HG03103 (cell line): Measurements from ENCODE around the gene FAM13C.
"Not testable (repeated sequence)": the region's sequence is repeated elsewhere in the genome, so short reads cannot be mapped to it uniquely, and the experiment has no call there.

Experiments
- ATAC-seq: cut with Tn5 transposase; IDR thresholded peaks from one replicate; pipeline ENCODE4 v1.9.1; 2021; ENCODE audit warnings: low read depth; ENCODE audit not compliant: unreplicated experiment

FAM13C gene

DNA sequence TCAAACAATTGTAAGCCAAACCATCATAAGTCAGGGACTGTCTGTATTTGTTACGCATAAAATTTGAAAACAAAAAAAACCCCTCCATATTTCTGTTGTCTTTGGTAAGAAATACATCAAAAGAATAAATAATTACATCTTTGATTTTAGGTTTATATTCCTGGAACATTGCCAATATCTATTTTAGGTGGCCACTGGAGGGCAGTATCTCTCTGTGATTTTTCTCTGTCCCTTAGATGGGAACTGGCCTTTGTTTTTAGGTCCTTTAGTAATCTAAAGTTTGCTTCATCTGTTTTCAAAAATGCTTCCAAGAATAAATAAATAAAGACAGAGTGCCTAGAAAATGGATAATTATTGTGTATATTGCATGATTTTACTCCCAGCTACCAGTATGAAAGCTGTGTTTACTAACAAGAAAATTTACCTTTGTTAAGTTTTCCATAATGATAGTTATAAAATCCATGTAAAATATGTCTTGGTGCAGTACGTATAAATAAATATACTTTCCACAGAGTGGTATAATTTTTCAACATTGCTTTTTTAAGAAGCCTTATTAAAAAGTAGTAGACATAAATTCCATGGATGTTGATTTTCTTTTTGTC, 121.7 kb downstream of the FAM13C start:
- no peak for ATAC-seq

DNA sequence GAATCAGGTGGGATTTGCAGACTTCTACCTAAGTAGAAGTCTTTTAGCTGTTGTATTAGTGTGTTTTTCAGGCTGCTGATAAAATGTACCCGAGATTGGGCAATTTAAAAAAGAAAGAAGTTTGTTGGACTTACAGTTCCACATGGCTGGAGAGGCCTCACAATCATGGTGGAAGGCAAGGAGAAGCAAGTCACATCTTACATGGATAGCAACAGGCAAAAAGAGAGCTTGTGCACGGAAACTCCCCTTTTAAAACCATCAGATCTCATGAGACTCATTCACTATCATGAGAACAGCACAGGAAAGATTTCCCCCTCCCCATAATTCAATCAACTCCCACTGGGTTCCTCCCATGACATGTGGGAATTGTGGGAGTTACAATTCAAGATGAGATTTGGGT, 123.2 kb downstream of the FAM13C start:
- not testable (repeated sequence) for ATAC-seq

DNA sequence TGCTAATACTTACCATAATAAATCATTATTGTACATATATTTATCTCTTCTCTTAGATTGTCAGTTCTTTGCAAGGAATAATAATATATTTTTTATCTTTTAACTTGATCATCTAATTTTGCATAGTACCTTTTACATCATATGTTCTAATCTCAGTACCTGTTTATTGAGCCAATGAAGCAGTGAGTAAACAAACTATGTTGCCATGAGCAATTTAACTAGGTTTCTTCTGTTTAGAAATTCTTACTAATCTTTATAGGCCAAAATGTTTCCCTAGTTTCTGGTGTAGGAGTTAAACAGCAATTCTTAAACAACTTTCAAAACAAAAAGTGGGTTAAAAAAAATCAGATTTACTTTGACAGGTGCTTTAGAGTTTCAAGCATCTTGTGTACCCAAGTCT, 124.6 kb downstream of the FAM13C start:
- no peak for ATAC-seq

DNA sequence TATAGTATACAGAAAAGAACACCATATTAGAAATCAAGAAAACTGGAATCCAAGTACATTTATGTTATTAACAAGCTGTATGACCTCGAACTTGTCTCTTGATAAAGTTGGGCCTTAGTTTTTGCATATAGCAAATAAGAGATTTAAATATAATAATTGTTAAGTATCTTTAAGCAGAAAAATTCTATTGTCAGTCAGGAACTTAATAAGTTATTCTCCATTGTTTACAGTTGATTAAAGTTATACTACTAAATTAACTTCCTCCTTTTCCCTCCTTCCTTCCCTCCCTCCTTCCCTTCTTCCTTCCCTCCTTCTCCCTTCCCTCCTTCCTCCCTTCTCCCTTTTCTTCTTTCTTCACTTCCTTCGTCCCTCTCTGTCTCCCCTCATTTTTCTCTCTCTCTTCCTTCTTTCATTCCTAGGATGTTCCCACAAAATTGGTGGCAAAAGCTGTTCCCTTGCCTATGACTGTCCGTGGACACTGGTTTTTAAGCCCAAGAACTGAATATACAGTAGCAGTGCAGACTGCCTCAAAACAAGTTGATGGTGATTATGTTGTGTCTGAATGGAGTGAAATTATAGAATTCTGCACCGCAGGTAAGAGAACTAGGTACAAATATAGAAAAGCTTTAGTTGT, 126.2 kb downstream of the FAM13C start:
- no peak for ATAC-seq

DNA sequence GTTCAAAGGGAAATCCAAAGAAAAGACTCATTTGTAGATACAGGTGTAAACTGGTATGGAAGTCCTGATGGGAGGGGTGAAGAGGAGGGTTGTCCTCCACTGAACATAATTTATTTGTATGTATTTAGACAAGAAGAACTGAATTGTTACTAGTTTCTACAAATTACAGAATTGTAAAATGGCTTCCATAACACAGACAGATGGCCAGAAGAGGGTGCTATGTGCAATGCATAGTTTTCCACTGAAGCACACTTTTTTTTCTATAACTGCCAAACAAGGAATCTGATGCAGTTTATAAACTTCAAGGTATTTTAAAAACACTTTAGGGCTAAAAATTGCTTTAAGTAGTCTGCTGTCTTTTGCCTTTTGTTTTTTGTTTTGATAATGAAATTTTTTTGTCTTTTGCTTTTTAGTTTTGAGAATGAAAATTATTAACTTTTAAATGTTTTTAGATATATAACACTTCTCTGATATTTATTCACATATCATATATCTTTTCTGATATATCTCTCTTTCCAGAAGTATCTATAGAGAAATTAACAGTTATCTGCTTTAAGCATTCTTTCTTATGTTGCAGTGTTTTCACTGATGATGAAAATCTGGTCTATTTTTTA, 127.4 kb downstream of the FAM13C start:
- ATAC-seq: no peak

DNA sequence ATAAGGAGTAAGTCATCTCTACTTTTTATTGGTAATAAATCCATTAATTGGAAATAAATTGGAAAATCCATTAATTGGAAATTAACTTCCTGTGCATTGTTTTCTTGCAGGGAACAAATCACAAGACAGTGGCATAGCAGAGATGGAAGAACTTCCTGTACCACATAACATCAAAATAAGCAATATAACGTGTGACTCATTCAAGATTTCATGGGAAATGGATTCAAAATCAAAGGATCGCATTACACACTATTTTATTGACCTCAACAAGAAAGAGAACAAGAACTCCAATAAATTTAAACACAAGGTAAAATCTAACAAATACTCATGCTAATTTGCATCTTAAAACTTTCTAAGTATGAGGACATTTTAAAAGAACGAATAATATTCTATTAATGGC, 128.2 kb downstream of the FAM13C start:
- no peak for ATAC-seq

DNA sequence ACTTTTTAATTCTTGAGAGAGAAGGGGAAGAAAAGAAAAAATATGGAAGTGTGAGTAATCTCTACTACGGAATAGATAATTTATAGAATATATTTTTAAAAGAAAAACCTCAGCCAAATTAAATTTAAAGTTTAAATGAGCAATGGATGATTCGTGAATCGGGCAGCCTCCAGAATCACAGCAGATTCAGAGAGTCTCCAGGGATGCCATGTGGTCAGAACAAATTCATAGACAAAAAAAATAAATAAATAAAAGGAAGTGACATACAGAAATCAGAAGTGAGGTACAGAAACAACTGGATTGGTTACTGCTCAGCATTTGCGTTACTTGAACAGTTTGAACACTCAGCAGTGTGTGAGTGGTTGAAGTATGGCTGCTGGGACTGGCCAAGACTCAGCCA, 132.9 kb downstream of the FAM13C start:
- no peak for ATAC-seq

DNA sequence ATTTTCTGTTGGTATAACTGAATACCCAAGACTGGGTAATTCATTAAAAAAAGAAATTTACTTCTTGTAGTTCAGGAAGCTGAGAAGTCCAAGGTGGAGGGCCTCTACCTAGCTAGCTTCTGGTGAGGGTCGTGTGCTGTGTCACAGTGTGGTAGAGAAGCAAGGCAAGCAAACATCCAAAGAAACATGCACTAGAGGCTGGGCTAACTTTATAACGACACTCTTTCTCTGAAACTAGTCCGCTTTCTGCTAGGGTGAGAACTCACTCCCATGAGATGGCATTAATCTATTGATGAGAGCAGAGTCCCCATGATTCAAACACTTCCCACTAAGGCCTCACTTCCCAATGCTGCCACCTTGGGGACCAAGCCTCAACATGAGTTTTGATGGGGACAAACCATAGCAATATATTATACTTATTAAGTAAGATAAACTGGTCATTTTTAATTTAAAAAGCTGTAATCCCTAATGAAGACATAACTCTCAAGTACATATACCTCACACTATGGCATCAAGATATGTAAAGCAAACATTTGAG, 135.1 kb downstream of the FAM13C start:
- ATAC-seq: no peak

DNA sequence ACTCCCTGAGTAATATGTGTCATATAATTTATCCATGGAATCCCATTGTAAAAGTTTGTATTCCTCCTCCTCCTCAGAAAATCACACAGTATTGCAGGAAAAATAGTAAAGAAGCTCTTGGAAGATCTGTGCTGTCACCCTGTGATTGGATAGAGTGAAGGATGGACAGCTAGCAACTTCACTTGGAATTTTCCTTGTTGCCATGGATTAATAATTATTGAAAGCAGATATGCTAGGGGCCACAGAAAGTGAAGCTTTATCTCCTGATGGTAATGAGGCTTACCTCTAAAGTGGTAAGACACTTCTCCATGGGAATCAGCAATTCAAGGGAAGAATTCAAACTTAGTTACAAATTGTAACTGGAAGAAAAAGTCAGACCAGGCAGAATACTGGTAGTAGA, 137.1 kb downstream of the FAM13C start:
- no peak for ATAC-seq

DNA sequence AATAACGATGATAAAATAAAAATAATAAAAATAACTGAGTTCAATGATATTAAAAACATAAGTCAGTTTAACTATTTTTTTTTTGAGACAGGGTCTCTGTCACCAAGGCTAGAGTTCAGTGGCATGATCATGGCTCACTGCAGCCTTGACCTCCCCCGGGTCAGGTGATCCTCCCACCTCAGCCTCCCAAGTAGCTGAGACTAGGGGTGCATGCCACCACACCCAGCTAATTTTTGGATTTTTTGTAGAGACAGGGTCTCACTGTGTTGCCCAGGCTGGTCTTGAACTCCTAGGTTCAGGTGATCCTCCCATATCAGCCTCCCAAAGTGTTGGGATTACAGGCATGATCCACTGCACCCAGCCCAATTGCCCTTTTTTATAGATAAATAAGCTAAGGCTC, 138.8 kb downstream of the FAM13C start:
- not testable (repeated sequence) for ATAC-seq

DNA sequence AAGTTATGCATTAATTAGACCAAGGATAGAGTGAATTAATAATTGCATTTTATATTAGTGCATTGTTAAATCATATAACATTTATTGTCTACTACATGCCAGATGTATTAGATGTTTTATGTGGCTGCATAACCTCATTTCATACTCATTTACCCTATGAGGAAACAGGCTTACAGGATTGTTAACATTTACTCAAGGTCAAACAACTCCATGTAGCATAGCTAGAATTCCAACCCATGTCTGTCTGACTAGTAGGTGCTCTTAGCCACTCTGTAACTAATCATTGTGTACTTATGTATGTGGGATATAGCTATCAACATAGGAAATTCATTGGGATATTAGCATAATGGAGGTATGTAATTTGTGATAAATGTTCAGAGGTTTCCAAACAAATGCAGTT, 139.6 kb downstream of the FAM13C start:
- no peak for ATAC-seq

DNA sequence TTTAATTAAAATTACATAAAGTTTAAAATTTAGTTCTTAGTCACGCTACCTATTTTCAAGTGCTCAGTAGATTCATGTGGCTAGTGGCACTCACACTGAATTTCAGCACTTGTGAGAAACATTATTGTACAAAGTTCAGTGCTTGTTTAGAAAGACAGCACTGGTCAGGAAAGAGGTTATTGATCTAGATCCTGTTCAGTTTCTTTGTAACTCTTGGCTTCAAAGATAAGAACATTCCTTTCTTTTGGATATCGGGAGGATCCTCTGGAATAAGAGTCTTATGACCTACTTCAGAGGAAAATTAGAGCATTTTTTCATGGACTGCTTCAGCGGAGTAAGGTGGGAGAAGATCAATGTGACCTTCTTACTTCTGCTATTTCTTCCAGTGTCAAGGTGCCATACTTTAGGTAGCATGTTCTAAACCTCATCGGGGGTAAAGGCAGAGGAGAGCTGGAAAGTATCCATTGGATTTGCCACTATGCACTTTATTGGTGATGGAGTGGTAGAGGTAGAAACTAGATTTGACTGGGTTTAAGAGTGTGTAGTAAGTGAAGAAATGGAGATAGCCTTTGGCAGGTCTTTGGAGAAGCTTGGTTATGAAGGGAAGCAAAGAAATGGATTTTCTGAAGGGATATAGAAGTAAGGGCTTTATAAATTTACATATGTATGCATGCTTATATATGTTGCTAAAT, 146.0 kb downstream of the FAM13C start:
- no peak for ATAC-seq

DNA sequence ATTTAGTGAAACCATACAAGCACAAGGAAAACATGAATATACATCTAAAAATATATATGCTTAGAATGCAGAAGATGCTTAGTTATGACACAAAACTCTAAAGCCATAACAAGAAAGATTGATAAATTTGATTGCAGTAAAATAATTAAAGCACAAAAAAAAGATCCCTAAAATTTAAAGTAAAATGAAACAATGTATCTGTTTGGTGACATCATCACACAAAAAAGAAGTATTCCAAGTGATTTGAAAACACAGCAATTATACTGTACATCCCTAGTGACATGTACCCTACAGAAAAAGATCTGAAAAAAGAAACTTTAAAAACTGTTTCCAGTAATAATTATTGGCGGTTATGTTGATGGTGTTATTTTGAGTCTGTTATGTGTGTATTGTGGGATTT, 148.2 kb downstream of the FAM13C start:
- ATAC-seq: no peak

DNA sequence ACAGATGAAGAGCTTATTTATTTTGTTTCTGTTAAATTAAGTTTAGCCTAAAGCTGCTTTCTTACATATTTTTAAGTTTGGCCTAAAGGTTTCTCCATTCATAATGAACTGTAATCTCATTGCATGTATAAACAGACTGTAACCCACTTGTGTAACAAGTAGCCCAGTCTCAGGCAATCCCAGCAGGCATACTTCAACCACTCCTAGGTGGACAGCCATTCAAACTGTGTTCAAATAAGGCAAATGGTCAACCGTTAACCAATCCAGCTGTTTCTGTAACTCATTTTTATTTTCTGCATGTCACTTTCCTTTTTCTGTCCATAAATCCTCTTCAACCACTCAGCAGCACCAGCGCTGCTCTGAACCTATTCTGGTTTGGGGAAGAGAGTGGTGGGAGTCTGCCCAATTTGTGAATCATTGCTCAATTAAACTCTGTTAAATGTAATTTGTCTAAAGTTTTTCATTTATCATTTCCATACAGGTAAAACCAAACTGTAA, 150.0 kb downstream of the FAM13C start:
- no peak for ATAC-seq

DNA sequence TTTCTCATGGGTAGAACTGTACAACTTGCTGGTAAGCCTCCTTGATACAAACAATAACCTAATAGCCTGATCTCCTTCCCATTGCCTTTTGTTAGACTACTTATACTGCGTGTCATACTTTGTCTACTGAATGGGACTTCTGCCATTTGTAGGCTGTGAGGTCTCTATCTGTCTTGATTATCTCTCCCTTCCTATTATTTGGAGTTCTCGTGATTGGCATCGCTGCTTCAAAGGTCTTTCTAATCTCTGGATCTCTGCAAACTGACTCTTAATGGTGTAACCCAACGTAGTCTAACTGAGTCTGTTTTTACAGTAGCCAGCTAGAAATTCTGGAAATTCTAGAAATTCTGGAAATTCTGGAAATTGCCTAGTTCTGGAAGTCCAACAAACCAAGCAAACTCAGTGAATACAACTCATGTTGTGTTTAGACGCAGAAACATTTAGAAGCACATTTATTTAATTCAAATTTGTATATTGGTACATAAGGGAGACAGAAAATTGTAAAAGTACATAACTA, 156.1 kb downstream of the FAM13C start:
- no peak for ATAC-seq
